OCI-M2 (cell line): ENCODE data around the gene RHBDF2.

ENCODE experiments used
- DNase-seq: peaks from one replicate; lab custom pipeline; 2025; ENCODE audit not compliant: unreplicated experiment; lab: John Stamatoyannopoulos, UW

Gene RHBDF2

DNA sequence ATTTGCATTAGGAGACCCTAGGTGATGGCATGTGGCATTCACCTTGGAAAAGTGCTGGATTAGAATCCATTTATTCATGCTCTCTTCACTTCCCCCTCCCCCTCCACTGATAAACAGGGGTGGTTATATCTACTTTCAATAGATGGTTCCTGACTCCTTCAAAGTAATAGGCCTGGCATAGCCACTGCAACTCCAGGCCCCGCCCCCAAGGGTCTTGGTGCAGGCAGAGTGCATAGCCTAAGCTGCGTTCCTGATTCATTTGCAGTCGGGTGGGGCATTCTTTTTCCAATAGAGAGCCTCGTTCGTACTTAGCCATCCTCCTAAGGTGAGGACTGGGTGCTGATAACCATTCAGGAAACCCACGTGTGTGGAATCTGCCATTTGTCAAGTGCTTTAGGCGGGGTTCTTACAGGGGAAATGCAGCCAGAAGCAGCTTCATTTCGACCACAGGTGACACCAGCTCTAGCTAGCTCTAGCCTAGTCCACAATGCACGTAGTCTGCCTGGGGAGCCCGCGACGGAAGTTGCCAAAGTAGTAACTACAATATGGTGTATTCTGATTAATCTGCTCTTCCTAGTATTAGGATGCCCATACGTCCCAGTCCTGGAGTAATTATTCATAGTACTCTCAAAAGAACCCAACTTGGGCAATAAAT, 59.4 kb downstream of the RHBDF2 start:
- DNase-seq, result no peak

DNA sequence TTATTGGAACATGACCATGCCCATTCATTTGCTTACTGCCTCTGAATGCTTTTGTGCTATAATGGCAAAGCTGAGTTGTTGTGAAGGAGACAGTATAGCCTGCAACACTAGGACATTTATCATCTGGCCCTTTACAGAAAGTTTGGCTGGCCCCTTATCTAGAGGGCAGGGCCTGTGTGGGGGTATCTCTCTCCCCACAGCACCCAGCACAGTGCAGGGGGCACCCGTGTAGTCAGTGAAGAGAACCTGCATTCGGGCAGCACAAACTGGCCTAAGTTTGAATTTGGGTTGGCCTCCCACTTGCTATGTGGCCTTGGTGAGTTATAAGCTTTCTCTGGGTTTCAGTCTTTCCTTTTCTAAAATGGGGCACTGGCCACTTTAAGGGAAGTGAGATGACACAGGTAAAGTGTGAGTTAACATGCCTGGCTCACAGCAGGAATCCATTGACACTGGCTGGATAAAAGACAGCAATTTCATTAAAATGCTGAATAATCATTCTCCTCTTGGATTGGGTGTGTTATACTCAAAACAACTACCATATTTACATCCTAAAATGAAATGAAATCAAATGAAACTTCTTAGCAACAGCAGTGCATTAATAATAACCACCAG, 60.4 kb downstream of the RHBDF2 start:
- DNase-seq, result no peak

DNA sequence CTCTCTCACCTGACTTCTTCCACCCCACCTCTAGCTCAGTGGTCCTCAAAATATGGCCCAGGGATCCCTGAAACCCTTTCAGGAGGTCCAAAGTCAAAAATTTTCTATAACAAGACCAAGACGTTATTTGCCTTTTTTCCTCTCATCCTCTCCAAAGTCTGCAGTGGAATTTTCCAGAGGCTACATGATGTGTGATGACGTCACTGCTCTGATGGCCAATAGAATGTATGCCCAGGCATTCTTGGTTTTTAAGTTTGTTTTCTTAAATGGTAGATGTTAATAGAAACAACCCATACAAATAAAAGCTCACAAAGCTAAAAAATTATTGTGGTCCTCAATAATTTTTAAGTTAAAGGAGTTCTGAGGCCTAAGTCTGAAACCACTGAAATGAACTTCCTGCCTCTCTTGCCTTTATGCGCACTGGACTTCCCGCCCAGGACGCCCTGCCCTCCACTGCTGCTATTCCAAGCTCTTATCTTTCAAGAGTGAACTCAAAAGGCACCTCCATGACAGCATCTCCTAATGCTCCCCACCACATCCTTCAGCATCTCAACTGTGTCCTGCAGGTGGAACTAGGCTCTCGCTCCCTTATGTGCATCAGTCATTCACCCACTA, 61.8 kb downstream of the RHBDF2 start:
- DNase-seq, result no peak

DNA sequence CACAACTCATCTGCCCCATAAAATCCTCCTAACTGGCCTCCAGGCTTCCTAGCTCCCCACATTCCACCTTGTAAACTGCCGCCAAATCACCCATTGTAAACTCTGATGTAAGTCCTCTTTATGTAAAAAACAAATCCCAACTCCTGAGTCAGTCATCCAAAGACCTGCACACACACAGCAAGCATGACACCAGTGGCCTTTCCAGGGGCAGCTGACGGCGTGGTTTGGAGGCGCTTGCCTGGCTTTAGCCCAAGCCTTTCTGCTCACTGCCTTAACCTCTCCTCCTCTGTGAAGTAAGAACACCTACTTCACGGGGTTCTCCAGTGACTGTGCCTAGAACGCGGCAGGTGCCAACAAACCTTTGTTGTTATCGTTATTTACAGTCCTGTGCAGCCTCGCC, 62.3 kb downstream of the RHBDF2 start:
- no peak for DNase-seq

DNA sequence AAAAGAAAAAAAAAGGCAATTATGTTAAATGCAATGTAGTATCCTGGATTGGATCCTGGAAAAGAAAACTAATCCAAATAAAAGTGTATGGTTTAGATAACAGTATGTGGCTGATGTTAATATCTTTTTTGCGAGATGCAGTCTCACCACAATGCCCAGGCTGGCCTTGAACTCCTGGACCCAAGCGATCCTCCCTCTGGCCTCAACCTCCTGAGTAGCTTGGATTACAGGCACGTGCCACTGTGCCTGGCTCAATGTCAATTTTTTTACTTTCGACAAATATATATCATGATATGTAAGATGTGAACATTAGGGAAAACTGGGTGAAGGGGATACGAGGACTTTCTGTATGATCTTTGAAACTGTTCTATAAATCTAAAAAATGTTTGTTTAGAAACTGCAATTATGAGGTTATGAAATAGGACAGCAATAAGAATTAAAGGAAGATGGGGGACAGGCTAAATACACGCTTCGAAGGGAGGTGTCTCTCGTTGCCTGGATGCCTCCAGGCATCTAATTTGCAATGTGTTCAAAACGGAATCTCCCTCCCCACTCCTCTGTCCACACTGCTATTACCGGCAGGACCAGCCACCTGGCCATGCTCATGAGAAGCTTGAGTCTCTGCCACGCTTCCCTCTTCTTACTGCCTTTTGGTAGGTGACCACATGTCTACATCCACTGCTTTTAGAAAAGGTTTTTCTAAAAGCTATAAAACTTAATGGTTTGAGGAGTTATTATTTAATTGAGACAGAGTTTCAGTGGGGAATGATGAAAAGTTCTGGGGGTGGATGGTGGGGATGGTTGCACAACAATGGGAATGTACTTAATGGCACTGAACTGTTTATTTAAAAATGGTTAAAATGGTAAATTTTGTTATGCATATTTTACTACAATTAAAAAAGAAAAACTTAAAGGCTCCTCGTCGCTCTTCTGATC, 63.5 kb downstream of the RHBDF2 start:
- DNase-seq, result no peak

DNA sequence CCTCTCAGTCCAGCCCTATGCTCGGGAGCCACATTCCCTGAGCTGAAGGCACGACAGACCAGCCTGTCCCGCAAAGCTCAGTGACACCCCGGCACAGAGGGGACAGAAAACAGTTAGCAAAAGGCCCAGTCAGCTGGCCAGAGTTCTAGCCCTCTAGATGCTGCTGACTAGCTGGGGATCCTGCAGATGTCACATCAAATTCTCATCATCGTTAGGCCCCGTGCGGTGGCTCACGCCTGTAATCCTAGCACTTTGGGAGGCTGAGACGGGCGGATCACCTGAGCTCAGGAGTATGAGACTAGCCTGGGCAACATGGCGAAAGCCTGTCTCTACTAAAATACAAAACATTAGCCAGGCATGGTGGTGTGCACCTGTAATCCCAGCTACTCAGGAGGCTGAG, 65.5 kb downstream of the RHBDF2 start:
- DNase-seq, result no peak

DNA sequence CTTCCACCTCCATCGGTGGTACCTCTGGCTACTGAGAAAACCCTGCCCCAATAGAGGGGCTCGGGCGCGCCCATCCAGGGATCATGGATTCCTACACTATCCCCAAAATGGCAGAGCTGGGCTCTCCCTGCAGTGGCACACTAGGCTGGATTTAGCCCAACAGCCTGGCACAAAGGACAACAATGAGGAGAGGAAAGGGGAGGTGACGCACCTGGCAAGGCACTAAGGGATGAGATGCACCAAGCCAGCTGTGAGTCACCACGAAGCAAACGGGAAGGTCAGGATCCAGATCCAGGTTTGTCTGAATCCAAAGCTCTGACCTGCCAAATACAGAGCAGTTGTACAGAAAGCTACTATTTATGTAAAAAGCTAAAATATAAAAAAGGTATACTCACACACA, 66.4 kb downstream of the RHBDF2 start:
- DNase-seq, result no peak

DNA sequence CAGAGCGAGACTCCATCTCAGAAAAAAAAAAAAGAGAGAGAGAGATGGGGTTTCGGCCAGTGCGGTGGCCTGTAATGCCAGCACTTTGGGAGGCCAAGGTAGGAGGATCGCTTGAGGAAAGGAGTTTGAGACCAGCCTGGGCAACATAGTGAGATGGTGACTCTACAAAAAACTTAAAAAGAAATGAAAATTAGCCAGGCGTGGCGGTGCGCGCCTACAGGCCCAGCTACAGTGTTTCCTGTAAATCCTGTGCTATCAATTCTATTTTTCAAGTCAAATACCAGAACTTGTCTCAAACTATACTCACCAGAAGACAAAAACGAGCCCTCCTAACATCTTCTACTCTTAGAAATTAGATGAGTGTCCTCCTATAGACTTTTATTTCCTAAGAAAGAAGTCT, 67.5 kb downstream of the RHBDF2 start:
- DNase-seq, result no peak

DNA sequence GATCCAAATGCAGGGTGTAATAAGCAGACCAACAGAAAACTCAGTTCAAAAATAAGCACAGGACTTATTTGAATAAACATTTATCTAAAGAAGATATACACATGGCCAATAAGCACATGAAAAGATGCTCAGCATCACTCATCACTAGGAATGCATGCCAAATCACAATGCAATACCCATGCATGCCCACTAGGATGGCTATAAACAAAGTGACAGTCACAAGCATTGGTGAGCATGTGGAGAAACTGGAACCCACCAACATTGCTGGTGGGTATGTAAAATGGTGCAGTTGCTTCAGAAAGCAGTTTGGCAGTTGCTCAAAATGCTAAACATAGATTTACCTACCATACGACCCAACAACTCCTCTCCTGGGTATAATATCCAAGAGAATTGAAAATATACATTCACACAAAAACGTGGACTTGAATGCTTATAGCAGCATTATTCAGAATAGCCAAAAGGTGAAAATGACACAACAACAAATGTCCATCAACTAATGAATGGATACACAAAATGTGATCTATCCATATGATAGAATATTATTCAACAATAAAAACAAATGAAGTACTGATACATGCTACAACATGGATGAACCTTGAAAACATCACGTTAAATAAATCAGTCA, 68.4 kb downstream of the RHBDF2 start:
- DNase-seq, result no peak

DNA sequence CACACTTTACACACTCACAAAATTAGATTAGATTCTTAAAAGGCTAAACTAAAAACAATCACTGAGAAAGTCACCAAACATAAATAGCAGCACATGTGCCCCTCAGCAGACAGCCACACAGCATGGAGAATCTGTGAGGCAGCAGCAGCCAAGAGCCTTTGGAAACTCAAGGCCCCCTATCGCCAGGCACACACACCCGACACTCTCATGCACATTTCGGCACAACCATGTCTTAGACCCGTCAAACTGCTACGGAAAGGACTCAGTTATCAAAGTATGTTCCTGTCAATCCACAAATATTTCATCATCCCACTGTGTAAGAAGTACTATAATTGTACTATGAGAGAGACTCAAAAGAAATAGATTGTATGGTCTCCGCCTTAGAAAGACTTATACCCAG, 69.2 kb downstream of the RHBDF2 start:
- DNase-seq, result no peak

DNA sequence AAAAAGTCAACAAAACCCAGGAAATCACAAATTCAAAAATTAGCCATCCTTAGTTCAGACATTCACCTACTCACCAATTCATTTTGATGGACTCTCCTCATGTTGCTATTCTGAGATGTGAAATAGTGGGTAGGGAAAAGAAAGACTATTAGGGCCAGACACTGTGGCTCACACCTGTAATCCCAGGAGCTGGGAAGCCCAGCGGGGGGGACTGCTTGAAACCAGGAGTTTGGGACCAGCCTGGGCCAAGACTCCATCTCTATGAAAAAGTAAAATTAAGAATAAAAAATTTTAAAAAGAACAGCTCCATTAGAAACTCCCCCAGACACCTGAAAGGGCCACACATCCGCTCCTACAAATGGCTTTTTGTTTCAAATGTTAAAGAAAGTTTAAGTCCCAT, 69.7 kb downstream of the RHBDF2 start:
- no peak for DNase-seq

DNA sequence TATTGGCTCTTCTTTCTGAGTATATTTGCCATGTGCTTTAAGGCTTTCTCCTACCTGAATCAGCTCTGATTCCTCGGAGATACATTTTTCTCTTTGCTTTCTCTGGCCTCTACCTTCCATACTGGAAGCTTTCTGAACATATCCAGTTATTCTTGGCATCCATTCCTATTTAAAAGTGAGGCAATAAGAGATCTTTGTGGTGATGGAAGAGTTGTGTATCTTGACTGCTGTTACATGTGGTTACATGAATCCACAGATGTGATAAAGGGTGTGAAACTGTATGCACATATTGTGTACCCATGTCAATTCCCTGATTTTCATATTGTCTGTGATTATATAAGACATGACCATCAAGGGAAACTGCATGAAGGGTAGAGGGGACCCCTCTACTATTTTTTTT, 72.7 kb downstream of the RHBDF2 start:
- no peak for DNase-seq

DNA sequence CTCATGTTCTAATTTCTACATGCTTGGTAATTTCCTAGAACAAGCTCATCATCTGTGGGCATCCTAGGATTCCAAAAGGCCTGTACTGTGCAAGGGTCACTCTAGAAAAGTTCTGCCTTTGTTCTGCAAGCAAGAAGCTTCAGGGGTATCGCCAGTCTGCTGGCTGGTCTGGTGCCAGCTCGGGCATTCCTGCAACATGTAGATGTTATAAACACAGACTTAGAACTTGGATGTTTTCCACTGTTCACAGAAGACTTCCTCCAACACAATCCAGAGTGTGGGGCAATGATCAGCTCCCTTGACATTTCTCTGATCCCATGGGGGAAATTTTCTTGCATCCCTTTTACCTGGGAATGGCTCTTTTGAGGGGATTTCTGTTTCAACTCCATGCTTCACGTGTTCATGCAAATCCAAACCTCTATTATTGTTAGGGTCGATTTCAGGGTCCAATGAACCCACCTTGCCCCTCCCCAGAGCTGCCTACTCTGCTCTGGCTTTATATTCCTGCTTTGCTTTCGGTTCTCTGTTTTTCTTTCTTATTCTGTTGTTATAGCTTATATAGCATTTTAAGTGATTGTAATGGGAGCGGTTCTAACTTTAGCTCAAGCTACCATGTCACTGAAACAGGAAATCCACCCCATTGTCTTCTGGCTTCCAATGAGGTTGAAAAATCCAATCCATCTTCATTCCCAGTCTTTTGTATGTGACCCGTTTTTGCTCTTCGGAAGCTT, 73.6 kb downstream of the RHBDF2 start:
- no peak for DNase-seq

DNA sequence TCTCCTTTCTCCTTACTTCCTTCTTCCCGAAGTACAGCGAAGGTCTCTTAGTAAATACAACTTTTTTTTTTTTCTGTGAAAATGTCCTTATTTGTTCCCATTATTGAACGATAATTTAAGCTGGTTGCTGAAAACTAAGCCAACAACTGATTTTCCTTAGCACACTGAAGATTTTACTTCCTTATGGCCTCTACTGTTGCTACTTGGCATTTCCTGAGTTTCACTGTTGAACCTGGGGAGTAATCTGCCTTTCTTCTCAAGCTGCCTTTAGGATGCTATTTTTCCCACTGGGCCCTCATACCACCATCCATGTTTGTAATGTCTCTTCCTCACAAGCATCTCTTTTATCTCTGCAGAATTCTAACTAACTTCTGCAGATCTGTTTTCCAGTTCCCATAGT, 74.4 kb downstream of the RHBDF2 start:
- no peak for DNase-seq

DNA sequence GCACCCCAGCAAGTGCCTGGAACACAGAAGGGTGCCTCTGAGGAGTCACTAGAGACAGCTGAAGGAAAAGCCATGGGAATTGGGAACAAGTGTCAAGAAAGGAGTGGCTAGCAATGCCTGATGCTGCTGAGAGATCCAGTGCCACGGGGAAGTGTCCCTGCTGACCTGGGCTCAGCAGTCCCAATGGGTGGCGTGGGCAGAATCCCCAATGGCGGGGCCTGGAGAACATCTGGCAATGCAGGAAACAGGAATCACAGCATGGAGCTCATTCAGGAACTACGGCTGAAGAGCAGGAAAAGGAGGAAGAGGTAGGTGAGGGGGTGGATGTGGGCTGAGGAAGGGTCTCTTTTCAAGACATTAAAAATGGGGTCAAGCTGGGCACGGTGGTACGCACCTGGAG, 78.4 kb downstream of the RHBDF2 start:
- DNase-seq, result no peak

DNA sequence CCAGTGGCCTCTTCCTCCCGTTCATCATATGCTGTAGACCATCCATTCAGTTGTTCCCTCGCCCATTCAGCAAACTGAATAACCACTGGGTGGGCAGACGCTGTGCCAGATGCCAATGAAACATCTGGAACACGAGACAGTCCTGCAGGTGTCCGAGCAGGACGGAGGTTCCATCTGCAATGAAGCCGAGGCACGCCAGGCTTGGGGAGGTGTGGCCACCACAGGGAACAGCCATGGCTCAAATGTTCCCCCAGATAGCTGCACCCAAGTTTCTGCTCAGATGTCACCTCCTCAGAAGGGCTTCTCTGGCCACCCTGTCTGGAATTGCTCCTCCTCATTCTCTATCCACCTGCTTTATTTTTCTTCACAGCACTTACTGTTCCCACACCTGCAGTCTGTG, 78.8 kb downstream of the RHBDF2 start:
- no peak for DNase-seq

DNA sequence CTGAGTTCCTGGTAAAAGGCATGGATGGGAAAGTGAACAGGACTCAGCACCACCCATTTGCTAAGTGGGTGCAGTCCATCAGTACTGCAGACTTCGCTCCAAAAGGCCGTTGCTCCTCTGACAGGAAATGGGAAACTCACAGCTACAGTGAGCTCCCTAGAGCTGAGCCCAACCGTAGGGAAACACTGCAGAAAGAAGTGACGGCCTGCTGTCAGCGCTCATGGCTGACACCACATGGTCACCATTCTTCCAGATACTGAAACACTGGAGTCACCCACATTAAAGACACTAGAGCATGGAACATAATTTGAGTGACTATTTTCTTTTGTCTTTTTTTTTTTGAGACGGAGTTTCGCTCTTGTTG, 80.2 kb downstream of the RHBDF2 start:
- DNase-seq, result no peak
